SIG-M5 (cell line): ENCODE data around the gene DPY19L2.
"Not testable (repeated sequence)": the region's sequence is repeated elsewhere in the genome, so short reads cannot be mapped to it uniquely, and the experiment has no call there.

Experiments used
- DNase-seq: peaks from one replicate; lab custom pipeline; 2025; lab: John Stamatoyannopoulos, UW

DPY19L2 gene

DNA sequence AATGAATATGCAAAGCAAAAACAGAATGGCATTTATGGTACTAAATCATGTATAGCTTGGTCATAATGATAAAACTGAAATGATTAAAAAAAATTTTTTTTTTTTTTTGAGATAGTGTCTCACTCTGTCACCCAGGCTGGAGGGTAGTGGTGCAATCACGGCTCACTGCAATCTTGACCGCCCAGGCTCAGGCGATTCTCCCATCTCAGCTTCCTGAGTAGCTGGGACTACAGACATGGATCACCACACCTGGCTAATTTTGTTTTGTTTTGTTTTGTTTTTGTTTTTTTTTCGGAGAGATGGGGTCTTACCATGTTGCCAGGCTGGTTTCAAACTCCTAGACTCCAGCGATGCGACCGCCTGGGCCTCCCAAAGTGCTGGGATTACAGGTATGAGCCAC is 138.7 kb downstream of the DPY19L2 start:
- not testable (repeated sequence) for DNase-seq

GRCh38 chr12:63525831-63526230 is 142.5 kb downstream of the DPY19L2 start:
- no peak for DNase-seq

GRCh38 chr12:63521706-63522105 is 146.6 kb downstream of the DPY19L2 start:
- DNase-seq: no peak
